HG03175 (cell line): ENCODE data around the gene HOXD3.

Experiments
- ATAC-seq: cut with Tn5 transposase; IDR thresholded peaks from one replicate; pipeline ENCODE4 v1.9.1; 2021; ENCODE audit warnings: mild to moderate bottlenecking, moderate library complexity; ENCODE audit not compliant: unreplicated experiment

HOXD3 gene

DNA sequence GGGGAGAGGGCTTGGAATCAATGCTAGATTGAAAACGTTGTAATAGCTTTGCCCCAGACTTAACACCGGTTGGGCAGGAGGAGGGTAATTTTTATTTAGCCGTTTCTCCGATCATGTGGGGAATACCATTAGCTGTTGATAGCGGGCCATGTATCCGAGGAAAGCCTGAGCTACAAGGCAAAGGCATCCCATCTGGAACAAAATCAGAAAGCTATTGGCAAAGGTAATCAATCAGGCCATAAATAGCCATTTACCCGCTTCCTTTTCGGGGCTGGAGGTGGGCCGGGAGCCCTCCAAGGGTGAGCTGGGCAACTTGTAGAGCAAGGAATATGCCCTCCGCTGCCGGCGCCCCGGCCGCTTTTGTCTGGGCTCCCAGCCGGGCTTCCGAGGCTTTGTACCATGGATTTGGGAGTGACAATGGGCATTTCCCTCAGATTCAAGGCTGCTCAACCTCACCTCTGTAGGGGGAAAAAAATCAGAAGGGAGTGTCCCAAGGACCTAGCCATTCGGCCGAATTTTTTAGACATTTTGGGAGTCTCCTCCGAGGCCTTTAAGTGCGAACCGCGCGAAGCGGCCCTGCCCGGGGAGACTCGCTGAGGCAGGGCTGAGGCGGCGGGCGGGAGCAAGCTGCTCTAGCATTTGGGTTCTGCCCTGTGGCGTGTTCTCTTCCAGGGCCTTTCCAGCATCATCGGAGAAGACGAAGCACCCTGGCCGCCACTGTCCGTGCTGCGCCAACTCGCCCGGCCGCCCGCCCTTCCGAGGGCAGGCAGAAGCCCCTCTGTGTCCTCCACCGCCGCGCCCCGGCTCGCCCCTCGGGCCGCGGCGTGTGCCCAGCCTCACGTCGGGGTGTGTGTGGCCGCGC lies 35.7 kb upstream of the HOXD3 start:
- no peak for ATAC-seq

DNA sequence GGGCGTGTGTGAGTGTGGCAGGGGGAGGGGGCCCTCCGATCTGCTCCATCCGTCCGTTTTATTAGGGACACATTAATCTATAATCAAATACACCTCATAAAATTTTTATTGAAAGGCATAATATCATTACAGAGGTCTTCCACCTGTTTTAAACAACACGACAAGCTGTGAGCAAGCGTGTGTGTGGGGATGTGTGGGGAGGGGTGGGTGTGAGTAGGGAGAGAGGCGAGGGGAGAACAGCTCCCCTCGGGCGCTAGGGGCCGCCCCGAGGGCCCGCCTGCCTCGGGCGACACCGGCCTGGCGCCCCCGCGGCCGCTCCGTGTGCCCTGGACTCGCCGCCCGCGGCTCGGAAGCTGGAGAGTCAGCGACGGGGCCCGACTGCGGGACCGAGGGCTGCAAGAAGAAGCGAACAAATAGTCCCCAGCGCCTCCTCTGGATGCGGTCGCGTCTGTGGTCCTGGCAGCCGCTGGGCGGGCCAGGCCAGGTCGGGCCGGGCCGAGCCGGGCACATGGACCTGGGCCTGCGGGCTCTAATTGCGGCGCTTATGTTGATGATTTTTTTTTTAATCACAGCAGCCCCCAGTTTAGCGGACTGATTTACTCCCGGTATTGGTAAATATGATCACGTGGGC lies 34.9 kb upstream of the HOXD3 start:
- ATAC-seq: no peak

DNA sequence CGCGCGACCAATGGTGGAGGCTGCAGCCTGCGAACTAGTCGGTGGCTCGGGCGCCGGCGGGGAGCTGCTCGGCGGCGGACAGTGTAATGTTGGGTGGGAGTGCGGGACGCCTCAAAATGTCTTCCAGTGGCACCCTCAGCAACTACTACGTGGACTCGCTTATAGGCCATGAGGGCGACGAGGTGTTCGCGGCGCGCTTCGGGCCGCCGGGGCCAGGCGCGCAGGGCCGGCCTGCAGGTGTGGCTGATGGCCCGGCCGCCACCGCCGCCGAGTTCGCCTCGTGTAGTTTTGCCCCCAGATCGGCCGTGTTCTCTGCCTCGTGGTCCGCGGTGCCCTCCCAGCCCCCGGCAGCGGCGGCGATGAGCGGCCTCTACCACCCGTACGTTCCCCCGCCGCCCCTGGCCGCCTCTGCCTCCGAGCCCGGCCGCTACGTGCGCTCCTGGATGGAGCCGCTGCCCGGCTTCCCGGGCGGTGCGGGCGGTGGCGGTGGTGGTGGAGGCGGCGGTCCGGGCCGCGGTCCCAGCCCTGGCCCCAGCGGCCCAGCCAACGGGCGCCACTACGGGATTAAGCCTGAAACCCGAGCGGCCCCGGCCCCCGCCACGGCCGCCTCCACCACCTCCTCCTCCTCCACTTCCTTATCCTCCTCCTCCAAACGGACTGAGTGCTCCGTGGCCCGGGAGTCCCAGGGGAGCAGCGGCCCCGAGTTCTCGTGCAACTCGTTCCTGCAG lies 34.3 kb upstream of the HOXD3 start, which contains the start of gene HOXD9:
Gene HOXD9 (plus strand): TSS at position 37 of the 728 bp plus-strand sequence. CDS start 50 bp downstream, at position 87.
- no peak for ATAC-seq

DNA sequence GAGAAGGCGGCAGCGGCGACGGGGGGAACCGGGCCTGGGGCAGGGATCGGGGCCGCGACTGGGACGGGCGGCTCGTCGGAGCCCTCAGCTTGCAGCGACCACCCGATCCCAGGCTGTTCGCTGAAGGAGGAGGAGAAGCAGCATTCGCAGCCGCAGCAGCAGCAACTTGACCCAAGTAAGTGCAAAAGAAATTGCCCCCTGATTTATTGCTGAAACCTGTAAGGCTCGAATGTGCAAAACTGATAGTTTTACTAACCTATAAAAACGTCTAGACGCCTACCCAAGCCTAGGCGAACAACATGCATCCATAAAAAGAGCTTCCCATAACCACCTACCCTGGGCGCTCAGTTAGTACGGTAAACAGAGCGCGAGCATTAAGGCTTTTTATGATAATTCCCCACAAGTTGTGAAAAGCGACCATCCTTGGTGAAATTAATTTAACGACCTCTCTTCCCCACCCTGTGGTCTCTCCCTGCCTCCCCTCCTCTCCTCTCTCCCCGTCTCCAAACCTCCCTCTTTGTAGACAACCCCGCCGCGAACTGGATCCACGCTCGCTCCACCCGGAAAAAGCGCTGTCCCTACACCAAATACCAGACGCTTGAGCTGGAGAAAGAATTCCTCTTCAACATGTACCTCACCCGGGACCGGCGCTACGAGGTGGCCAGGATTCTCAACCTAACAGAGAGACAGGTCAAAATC lies 33.5 kb upstream of the HOXD3 start:
- no peak for ATAC-seq

- no peak for ATAC-seq
These were observed 32.8 kb upstream of the HOXD3 start for GRCh38 chr2:176124110-176124946.

DNA sequence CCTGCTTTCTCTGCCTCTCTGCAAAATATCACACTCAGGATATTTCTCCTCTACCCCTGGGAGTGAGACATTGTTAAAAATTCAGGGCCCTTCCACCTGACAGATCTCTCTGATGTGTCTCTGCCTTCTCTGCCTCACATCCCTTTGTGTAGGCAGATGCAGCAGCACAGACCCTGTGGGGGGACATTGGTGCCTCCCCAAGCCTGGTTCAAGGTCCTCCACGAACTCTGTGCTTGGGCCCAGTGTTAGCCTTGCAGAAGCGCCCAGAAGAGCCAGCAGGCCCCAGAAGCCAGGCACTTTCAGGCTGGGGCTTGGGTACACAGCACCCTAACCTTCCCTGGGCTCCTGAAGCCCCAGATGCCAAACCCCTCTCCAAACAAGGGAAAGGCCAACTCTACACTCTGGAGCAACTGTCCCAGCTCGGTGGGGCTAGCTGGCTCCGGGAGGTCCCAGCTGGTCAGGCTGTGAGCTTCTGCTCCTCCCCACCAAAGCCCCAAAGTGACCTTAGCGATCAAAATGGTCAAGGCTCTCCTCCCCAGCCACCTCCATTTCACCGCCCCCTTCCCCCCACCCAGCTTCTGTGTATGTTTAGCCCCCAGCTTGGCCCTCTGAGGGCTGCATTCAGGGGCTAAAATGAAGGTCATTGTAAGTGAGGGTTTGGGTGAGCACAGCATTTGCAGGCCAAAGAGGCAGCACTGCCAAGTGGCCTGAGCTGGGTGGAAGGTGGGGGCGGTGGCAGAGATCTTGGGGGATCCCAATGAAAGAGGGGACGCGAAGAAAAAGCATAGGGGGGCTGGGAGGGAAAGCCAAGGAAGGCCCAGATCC lies 31.9 kb upstream of the HOXD3 start:
- ATAC-seq: no peak

DNA sequence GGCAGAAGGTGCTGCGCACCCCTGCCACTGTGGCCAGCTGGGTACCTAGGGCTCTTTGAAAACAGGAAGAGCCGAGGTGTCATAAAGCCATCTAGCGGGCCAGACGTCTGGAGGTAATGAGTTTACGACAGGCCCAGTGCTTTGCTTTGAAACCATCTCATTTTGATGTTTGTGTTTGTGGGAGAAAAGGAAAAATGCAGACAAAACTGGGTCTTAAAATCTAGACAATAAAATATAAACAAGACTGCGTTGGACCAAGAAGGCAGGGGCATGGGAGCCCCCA lies 31.4 kb upstream of the HOXD3 start:
- ATAC-seq: no peak

- no peak for ATAC-seq
These were observed 30.0 kb upstream of the HOXD3 start for GRCh38 chr2:176126929-176127773.

DNA sequence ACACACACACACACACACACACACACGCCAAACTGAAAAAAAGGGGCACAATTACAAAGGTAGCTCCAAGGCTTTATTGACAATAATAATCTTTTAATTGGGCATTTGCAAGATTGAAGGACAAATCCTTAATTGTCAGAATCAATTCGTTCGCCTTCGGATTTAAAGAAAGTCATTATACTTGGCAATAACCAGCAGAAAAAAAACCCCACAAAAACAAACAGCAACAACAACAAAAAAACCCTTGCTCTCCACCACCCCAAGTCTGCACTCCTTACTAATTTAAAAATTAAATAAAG lies 29.4 kb upstream of the HOXD3 start:
- ATAC-seq: no peak

DNA sequence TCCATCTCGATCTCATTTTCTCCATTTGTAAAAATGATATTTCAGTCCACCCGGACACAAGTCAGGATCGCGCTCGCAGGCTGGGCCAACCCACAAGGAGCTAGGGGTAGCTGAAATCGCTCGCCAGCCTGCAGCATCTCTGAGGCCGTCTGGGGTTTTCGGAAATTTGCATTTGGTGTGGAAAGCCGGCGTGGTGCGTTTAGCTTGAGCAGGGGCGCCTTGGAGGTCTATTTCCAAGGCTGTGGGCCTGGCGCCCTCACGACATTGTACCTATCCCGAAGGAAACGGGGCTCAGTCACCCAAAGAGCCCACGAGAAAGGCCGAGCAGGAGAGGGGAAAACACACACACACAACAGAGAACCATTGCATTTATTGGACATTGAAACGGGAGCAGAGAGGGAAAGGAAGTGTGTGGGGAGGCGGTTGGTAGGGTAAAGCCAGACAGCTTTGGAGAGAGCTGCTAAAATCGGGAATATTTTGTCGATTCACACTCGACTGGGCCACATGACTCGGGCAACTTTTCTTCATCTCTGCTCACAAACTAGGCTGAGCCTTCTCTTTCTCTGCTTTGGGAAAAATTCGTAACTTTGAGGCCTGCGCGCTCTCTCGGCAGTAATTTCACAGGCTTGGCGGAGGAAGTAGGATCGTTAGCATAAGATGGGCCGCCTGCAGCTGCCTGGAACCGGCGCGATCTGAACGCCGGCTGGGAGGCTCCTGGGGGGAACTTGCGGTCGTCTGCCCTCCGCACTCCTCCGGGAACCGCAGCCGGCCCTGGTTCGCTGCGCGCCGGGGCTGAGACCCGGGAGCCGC lies 28.7 kb upstream of the HOXD3 start:
- no peak for ATAC-seq

DNA sequence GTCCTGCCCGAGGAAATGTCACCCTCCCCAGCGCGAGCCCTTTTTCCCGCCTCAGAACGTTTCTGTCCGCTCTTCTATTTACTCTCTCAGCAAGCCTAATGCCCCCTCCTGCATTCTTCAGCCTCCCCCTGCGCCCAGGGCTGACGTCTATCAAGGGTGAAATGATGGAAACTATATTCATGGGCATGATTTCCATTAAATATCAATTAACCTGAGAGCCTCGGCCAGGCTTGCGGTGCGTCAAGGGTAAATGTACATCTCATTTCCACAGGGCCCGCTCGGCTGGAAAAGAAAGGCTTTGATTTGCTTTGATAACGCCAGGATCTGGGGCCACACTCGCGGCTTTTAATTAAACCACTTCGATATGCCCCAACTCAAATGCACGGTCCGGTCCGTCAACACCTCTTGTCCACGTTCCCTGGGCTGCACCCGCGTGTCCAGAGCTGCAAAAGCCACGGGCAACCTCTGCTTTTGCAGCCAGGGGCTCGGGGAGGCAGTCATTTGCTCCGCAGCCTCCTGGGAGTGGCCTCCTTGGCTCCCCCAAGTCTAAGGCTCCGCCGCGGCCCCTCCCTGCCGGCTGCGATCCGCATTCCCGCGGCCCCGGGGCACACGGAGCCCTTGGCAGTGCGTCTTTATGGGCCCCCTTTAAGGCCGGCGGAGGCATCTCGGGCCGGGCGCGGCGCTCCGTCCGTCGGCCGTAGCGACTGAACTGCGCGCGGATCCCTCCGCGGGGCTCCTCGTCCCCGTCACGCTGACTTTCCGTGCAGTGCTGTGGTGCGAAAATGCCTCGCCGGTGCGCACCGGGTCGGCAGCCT lies 27.9 kb upstream of the HOXD3 start, which contains the start of gene HOXD8:
Gene HOXD8 (plus strand): TSS at position 724 of the 815 bp plus-strand sequence. CDS start 662 bp downstream, outside the sequence.
- no peak for ATAC-seq

DNA sequence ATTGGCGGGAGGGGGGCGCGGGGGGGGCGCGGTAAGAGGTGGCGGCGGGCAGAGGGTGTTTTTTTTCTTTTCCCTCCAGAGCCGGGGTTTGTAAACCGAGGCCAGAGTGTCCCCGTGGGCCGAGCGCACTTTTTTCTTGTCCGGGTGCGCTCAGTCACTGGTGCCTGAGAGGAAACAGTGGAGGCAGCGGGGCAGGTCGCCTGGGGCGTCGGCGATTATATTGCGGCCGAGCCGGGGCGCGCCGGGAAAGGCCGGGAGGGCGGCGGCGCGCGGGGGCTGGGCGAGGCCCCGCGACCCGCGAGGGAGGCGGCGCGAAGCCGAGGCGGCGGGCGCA lies 27.3 kb upstream of the HOXD3 start:
- ATAC-seq: no peak

DNA sequence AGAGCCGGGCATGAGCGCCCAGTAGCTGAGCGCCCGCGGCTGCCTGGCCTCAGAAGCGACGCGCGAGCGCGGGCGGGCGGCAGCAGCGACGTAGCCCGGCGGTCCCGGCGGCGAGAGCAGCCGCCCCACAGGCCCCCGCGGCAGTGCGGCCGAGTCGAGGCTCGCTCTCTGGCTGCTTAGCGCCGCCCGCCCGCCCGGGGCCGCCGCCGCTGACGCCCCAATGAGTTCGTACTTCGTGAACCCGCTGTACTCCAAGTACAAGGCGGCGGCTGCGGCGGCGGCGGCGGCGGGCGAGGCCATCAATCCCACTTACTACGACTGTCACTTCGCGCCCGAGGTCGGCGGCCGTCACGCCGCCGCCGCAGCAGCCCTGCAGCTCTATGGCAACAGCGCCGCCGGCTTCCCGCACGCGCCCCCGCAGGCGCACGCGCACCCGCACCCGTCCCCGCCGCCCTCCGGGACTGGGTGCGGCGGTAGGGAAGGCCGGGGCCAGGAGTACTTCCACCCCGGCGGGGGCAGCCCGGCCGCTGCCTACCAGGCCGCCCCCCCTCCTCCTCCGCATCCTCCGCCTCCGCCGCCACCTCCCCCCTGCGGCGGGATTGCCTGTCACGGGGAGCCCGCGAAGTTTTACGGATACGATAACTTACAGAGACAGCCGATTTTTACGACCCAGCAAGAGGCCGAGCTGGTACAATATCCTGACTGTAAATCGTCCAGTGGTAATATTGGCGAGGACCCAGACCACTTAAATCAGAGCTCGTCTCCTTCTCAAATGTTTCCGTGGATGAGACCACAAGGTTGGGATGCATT lies 26.8 kb upstream of the HOXD3 start:
- no peak for ATAC-seq

DNA sequence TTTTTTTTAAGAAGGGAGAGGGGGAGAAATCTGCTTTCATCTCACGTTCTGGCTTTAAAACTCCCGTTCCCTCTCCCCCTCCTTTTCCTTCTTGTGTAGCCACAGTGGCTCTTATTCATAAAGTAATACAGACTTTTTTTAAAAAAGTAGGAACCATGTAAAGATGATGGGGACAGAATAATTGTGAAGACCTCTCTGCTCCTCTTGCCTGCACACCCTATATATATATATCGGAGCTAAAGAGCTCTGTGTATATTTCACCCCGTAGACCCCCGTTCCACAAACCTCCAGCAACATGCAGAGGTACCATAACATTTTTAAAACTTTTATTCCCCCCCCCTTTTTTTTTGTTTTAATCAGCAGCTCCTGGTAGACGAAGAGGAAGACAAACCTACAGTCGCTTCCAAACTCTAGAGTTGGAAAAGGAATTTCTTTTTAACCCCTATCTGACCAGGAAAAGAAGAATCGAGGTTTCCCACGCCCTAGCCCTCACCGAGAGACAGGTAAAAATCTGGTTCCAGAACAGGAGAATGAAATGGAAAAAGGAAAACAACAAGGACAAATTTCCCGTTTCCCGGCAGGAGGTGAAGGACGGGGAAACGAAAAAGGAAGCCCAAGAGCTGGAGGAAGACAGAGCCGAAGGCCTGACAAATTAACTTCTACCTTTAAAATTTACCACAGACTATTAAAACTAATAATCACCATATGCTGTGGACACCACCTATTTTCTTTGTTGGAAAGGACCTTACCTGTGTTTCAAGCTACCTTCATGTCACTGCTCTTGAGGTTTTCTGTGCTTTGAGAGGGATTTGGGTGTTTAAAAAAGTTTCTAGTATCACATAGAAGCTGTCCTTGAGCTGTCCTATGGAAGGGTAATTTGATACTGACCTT lies 25.9 kb upstream of the HOXD3 start:
- no peak for ATAC-seq

- no peak for ATAC-seq
These were observed 25.3 kb upstream of the HOXD3 start for GRCh38 chr2:176131848-176132158.
